SK-N-MC (cell line): ENCODE data around the gene CFHR2.

Experiments used
- EZH2 ChIP-seq: fragments of 200-600 bp; sonication (generic); IDR thresholded peaks from one replicate; pipeline ENCODE4 v1.6.1; 2017; ENCODE audit warnings: antibody characterized with exemption
- POLR2AphosphoS5 ChIP-seq: IDR thresholded peaks from 2 replicates; pipeline ENCODE4 v1.6.1; 2012; ENCODE audit warnings: mild to moderate bottlenecking, low read depth, low read length, borderline replicate concordance

GRCh38 chr1:196896355-196896754 lies 47.2 kb upstream of the CFHR2 start:
- no peak for TF ChIP-seq EZH2
- no peak for TF ChIP-seq POLR2AphosphoS5
